ES-I3 (cell line): Measurements from ENCODE around the gene CAMK2B.

Experiments used
- H3K36me3 ChIP-seq: 2 replicates; pipeline ENCODE4 v1.6.1; 2013; ENCODE audit warnings: mild to moderate bottlenecking, low read length, control low read depth, moderate library complexity; ENCODE audit not compliant: insufficient read depth
- H3K4me1 ChIP-seq: 2 replicates; pipeline ENCODE4 v1.6.1; 2013; ENCODE audit warnings: mild to moderate bottlenecking, control low read depth, low read length; ENCODE audit not compliant: insufficient read depth
- H3K9ac ChIP-seq: 2 replicates; pipeline ENCODE4 v1.6.1; 2013; ENCODE audit warnings: low read depth, mild to moderate bottlenecking, low read length, moderate library complexity
- H3K9me3 ChIP-seq: 2 replicates; pipeline ENCODE4 v1.6.1; 2013; ENCODE audit warnings: mild to moderate bottlenecking, low read length, moderate library complexity; ENCODE audit not compliant: control insufficient read depth, insufficient read depth

Gene CAMK2B

GRCh38 chr7:44272456-44272855 is 52.9 kb downstream of the CAMK2B start:
- no peaks in the 10 kb centered on the region for H3K36me3 ChIP-seq
- H3K9me3 ChIP-seq = no peaks in the 10 kb centered on the region
- H3K9ac ChIP-seq = no peak overlapping the region
- no peaks in the 10 kb centered on the region; the same call in 1 of the 2 replicates for H3K4me1 ChIP-seq

- no peaks in the 10 kb centered on the region for H3K4me1 ChIP-seq
- H3K9ac ChIP-seq = no peak overlapping the region
- no peaks in the 10 kb centered on the region for H3K36me3 ChIP-seq
- no peaks in the 10 kb centered on the region for H3K9me3 ChIP-seq
Observed at GRCh38 chr7:44269943-44270493, 55.4 kb downstream of the CAMK2B start.

GRCh38 chr7:44269417-44269816 is 56.0 kb downstream of the CAMK2B start:
- Histone ChIP-seq H3K36me3 (no peaks in the 10 kb centered on the region), H3K9me3 (no peaks in the 10 kb centered on the region), H3K4me1 (no peaks in the 10 kb centered on the region), H3K9ac (no peak overlapping the region)

- Histone ChIP-seq H3K9ac (no peak overlapping the region), H3K36me3 (no peaks in the 10 kb centered on the region), H3K9me3 (no peaks in the 10 kb centered on the region), H3K4me1 (peaks cover 5% of the 10 kb centered on the region; the same call in 1 of the 2 replicates)
Observed at GRCh38 chr7:44268671-44269070, 56.7 kb downstream of the CAMK2B start.

GRCh38 chr7:44267719-44268421 is 57.5 kb downstream of the CAMK2B start:
- H3K4me1 ChIP-seq = peaks cover 5% of the 10 kb centered on the region; the same call in 1 of the 2 replicates
- no peak overlapping the region for H3K9ac ChIP-seq
- no peaks in the 10 kb centered on the region for H3K36me3 ChIP-seq
- H3K9me3 ChIP-seq = no peaks in the 10 kb centered on the region

- Histone ChIP-seq H3K9me3 (no peaks in the 10 kb centered on the region), H3K36me3 (no peaks in the 10 kb centered on the region), H3K4me1 (peaks cover 5% of the 10 kb centered on the region; the same call in 1 of the 2 replicates), H3K9ac (no peak overlapping the region)
Observed at GRCh38 chr7:44267178-44267577, 58.2 kb downstream of the CAMK2B start.

GRCh38 chr7:44266526-44266925 is 58.9 kb downstream of the CAMK2B start:
- H3K4me1 ChIP-seq = peaks cover 5% of the 10 kb centered on the region; the same call in 1 of the 2 replicates
- H3K9ac ChIP-seq = no peak overlapping the region
- H3K36me3 ChIP-seq = no peaks in the 10 kb centered on the region
- H3K9me3 ChIP-seq = no peaks in the 10 kb centered on the region

- H3K9ac ChIP-seq = no peak overlapping the region
- peaks cover 5% of the 10 kb centered on the region; the same call in 1 of the 2 replicates for H3K4me1 ChIP-seq
- no peaks in the 10 kb centered on the region for H3K9me3 ChIP-seq
- no peaks in the 10 kb centered on the region for H3K36me3 ChIP-seq
Observed at GRCh38 chr7:44265728-44266127, 59.7 kb downstream of the CAMK2B start.

GRCh38 chr7:44264221-44264931 is 61.0 kb downstream of the CAMK2B start:
- H3K4me1 ChIP-seq = peaks cover 5% of the 10 kb centered on the region; the same call in 1 of the 2 replicates
- no peaks in the 10 kb centered on the region for H3K9me3 ChIP-seq
- H3K36me3 ChIP-seq = no peaks in the 10 kb centered on the region
- H3K9ac ChIP-seq = no peak overlapping the region

- Histone ChIP-seq H3K9ac (no peak overlapping the region), H3K4me1 (peaks cover 5% of the 10 kb centered on the region; the same call in 1 of the 2 replicates), H3K9me3 (no peaks in the 10 kb centered on the region), H3K36me3 (no peaks in the 10 kb centered on the region)
Observed at GRCh38 chr7:44263326-44264082, 61.9 kb downstream of the CAMK2B start.

GRCh38 chr7:44262031-44262430 is 63.4 kb downstream of the CAMK2B start:
- H3K36me3 ChIP-seq = no peaks in the 10 kb centered on the region
- no peaks in the 10 kb centered on the region for H3K9me3 ChIP-seq
- peaks cover 5% of the 10 kb centered on the region; the same call in 1 of the 2 replicates for H3K4me1 ChIP-seq
- no peak overlapping the region for H3K9ac ChIP-seq

- peaks cover 5% of the 10 kb centered on the region; the same call in 1 of the 2 replicates for H3K4me1 ChIP-seq
- H3K36me3 ChIP-seq = no peaks in the 10 kb centered on the region
- H3K9me3 ChIP-seq = no peaks in the 10 kb centered on the region
- H3K9ac ChIP-seq = no peak overlapping the region
Observed at GRCh38 chr7:44261240-44261639, 64.2 kb downstream of the CAMK2B start.

GRCh38 chr7:44259547-44260457 is 65.6 kb downstream of the CAMK2B start:
- peaks cover 5% of the 10 kb centered on the region; the same call in 1 of the 2 replicates for H3K4me1 ChIP-seq
- no peak overlapping the region for H3K9ac ChIP-seq
- no peaks in the 10 kb centered on the region for H3K36me3 ChIP-seq
- no peaks in the 10 kb centered on the region for H3K9me3 ChIP-seq
